KOPT-K1 (cell line): Measurements from ENCODE around the gene MYO10.
A peak's percentile ranks its signal among the peaks of the same experiment; 100 is the strongest.
"Not testable (repeated sequence)": the region's sequence is repeated elsewhere in the genome, so short reads cannot be mapped to it uniquely, and the experiment has no call there.

Source experiments
- H3K27ac ChIP-seq: fragments of 200-600 bp; sonication (generic); 2 replicates; pipeline ENCODE4 v1.5.1; 2016; ENCODE audit warnings: antibody characterized with exemption, mild to moderate bottlenecking, low read depth, low read length; ENCODE audit not compliant: poor library complexity, severe bottlenecking
- H3K36me3 ChIP-seq: fragments of 200-600 bp; sonication (generic); 2 replicates; pipeline ENCODE4 v1.5.1; 2017; ENCODE audit warnings: antibody characterized with exemption, mild to moderate bottlenecking, low read length, moderate library complexity; ENCODE audit not compliant: insufficient read depth
- H3K9me3 ChIP-seq: fragments of 200-600 bp; sonication (generic); 2 replicates; pipeline ENCODE4 v1.5.1; 2017; ENCODE audit warnings: antibody characterized with exemption, low read length, mild to moderate bottlenecking; ENCODE audit not compliant: insufficient read depth, poor library complexity, severe bottlenecking

MYO10 gene

GRCh38 chr5:16666130-16666882, 269.8 kb downstream of the MYO10 start:
- H3K27ac ChIP-seq = peak overlapping the region; percentile 73
- H3K9me3 ChIP-seq = peaks cover 8% of the 10 kb centered on the region
- H3K36me3 ChIP-seq = no peaks in the 10 kb centered on the region

GRCh38 chr5:16665601-16666000, 270.5 kb downstream of the MYO10 start:
- H3K27ac ChIP-seq = peak overlapping the region; percentile 73
- no peaks in the 10 kb centered on the region for H3K36me3 ChIP-seq
- H3K9me3 ChIP-seq = peaks cover 8% of the 10 kb centered on the region

- Histone ChIP-seq H3K36me3 (no peaks in the 10 kb centered on the region), H3K9me3 (peaks cover 8% of the 10 kb centered on the region), H3K27ac (peak overlapping the region; percentile 73)
Measured at GRCh38 chr5:16664368-16664767, 271.7 kb downstream of the MYO10 start.

- Histone ChIP-seq H3K27ac (peak overlapping the region; percentile 73), H3K9me3 (peaks cover 8% of the 10 kb centered on the region), H3K36me3 (no peaks in the 10 kb centered on the region)
Measured at GRCh38 chr5:16663840-16664239, 272.2 kb downstream of the MYO10 start.

GRCh38 chr5:16661713-16662112, 274.4 kb downstream of the MYO10 start:
- H3K27ac ChIP-seq = no peak overlapping the region
- peaks cover 8% of the 10 kb centered on the region for H3K9me3 ChIP-seq

GRCh38 chr5:16660982-16661381, 275.1 kb downstream of the MYO10 start:
- Histone ChIP-seq H3K9me3 (peaks cover 8% of the 10 kb centered on the region), H3K36me3 (no peaks in the 10 kb centered on the region), H3K27ac (no peak overlapping the region)

More at GRCh38 chr5:16661713-16662112, 274.4 kb downstream of the MYO10 start:
- H3K36me3 ChIP-seq = no peaks in the 10 kb centered on the region

GRCh38 chr5:16659536-16659935, 276.6 kb downstream of the MYO10 start:
- no peak overlapping the region for H3K27ac ChIP-seq
- H3K9me3 ChIP-seq = peaks cover 8% of the 10 kb centered on the region
- H3K36me3 ChIP-seq = no peaks in the 10 kb centered on the region

GRCh38 chr5:16656561-16657191, 279.4 kb downstream of the MYO10 start:
- Histone ChIP-seq H3K9me3 (no peaks in the 10 kb centered on the region), H3K36me3 (no peaks in the 10 kb centered on the region), H3K27ac (no peak overlapping the region)

GRCh38 chr5:16654647-16655334, 281.3 kb downstream of the MYO10 start:
- Histone ChIP-seq H3K36me3 (no peaks in the 10 kb centered on the region), H3K9me3 (no peaks in the 10 kb centered on the region), H3K27ac (no peak overlapping the region)

GRCh38 chr5:16648739-16649138, 287.3 kb downstream of the MYO10 start:
- not testable (repeated sequence) for H3K9me3 ChIP-seq, H3K36me3 ChIP-seq, H3K27ac ChIP-seq

- Histone ChIP-seq H3K9me3 (no peaks in the 10 kb centered on the region), H3K36me3 (no peaks in the 10 kb centered on the region), H3K27ac (peak overlapping the region; percentile 18)
Measured at GRCh38 chr5:16644301-16644889, 291.7 kb downstream of the MYO10 start.

- Histone ChIP-seq H3K36me3 (no peaks in the 10 kb centered on the region), H3K9me3 (no peaks in the 10 kb centered on the region), H3K27ac (no peak overlapping the region)
Measured at GRCh38 chr5:16642867-16643266, 293.2 kb downstream of the MYO10 start.

GRCh38 chr5:16639206-16639605, 296.9 kb downstream of the MYO10 start:
- H3K36me3 ChIP-seq = no peaks in the 10 kb centered on the region
- H3K9me3 ChIP-seq = no peaks in the 10 kb centered on the region
- no peak overlapping the region for H3K27ac ChIP-seq

- Histone ChIP-seq H3K9me3 (no peaks in the 10 kb centered on the region), H3K36me3 (no peaks in the 10 kb centered on the region), H3K27ac (peak overlapping the region; percentile 87)
Measured at GRCh38 chr5:16628376-16628775, 307.7 kb downstream of the MYO10 start.

GRCh38 chr5:16626696-16627264, 309.3 kb downstream of the MYO10 start:
- H3K9me3 ChIP-seq = no peaks in the 10 kb centered on the region
- H3K36me3 ChIP-seq = no peaks in the 10 kb centered on the region
- peak overlapping the region; percentile 87 for H3K27ac ChIP-seq
